GM20431 (cell line): ENCODE results near the gene N4BP2.
"Not testable (repeated sequence)": the region's sequence is repeated elsewhere in the genome, so short reads cannot be mapped to it uniquely, and the experiment has no call there.

ENCODE experiments used
- in situ Hi-C: fragments of 300-500 bp; cut with MseI, MboI; formaldehyde crosslinking; loops from one replicate; pipeline ENCODE4 v1.15.0; 2020; ENCODE audit warnings: low sequenced_read_pairs; ENCODE audit not compliant: unreplicated experiment

N4BP2 gene

DNA sequence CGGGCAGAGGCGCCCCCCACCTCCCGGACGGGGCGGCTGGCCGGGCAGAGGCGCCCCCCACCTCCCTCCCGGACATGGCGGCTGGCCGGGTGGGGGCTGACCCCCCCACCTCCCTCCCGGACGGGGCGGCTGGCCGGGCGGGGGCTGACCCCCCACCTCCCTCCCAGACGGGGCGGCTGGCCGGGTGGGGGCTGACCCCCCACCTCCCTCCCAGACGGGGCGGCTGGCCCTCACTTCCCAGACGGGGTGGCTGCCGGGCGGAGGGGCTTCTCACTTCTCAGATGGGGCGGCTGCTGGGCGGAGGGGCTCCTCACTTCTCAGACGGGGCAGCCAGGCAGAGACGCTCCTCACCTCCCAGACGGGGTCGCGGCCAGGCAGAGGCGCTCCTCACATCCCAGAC lies 90.8 kb downstream of the N4BP2 start:
- in situ Hi-C loops, result not testable (repeated sequence)

GRCh38 chr4:40149960-40150385 lies 93.3 kb downstream of the N4BP2 start:
- in situ Hi-C loops, result loop anchor here (25.0 kb wide), 1 partner anchor 162 kb away; no protein-coding TSS in a partner anchor

DNA sequence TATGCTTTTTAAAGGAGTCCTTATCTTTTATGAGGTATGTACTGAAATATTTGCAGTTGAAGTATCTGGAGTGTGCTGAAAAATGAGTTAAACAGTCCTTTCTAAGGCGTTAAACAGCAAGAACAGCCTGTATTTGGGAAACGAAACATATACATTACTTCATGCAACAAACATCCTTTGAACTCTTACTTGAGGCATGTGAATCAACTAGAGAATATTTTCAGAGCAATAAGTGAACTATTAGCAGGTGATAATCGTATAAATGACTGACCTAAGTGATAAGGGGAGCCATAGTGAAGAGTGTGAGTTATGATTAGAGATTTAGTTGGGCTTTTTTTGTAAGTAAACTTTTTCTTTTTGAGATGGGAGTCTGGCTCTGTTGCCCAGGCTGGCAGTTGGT lies 94.3 kb downstream of the N4BP2 start:
- in situ Hi-C loops, result loop anchor here (25.0 kb wide), 1 partner anchor 161 kb away; no protein-coding TSS in a partner anchor

- in situ Hi-C loops, result loop anchor here (25.0 kb wide), 1 partner anchor 160 kb away; no protein-coding TSS in a partner anchor
Observed at GRCh38 chr4:40152637-40153036, 96.0 kb downstream of the N4BP2 start.

- in situ Hi-C loops, result loop anchor here (25.0 kb wide), 1 partner anchor 155 kb away; no protein-coding TSS in a partner anchor
Observed at GRCh38 chr4:40157436-40157835, 100.8 kb downstream of the N4BP2 start.

DNA sequence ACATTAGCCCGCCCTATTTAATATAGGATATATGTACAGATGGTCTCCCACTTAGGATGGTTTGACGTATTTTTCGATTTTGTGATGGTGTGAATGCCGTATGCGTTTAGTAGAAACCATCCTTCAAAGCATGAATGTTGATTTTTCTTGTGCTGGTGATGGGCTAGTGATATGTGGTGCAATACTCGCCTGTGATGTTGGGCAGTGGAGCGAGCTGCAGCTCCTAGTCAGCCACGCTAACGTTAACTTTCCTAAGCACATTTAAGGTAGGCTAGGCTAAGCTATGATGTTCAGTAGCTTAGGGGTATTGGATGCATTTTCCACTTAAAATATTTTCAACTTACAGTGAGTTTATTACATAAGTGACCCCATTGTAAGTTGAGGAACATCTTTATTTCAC lies 103.6 kb downstream of the N4BP2 start:
- in situ Hi-C loops, result loop anchor here (25.0 kb wide), 1 partner anchor 152 kb away; no protein-coding TSS in a partner anchor

DNA sequence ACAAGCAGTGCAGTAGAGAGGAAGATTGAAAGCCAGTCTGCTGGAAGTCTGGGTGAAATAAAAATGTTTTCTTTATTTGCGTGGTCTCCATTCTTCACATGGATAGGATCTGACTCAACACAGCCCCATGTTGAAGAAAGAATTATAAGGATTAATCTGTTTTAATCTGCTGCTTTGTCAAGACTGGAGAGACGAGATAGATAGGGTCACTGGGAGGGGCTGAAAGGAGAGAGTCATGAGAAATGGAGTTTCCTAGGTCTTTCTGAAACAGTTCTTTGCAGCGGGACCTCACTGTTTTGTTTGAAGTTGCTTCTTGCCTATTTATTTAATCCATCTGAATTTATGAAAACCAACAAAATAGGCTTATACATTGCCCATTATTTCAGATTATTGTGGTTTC lies 107.8 kb downstream of the N4BP2 start:
- in situ Hi-C loops, result loop anchor here (25.0 kb wide), 1 partner anchor 148 kb away; no protein-coding TSS in a partner anchor

DNA sequence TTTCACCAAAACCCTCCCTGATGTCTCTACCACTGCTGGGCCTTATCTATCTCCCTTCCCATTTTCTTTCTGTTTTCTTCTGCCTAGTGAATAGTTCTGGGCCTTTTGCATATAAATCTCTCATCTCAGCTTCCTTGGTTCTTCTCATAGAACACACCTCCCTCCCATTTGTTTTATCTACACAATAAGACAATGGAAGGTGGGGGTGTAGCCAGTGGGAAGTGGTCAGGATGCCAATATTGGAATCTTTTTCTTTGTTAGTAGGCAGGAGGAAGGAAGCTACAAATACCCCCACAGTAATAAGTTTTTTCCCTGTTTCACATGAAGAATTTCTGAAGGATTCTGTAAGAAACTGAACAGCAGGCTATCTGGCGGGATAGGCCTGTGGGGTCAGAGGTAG lies 109.3 kb downstream of the N4BP2 start:
- in situ Hi-C loops, result loop anchor here (25.0 kb wide), 1 partner anchor 146 kb away; no protein-coding TSS in a partner anchor

DNA sequence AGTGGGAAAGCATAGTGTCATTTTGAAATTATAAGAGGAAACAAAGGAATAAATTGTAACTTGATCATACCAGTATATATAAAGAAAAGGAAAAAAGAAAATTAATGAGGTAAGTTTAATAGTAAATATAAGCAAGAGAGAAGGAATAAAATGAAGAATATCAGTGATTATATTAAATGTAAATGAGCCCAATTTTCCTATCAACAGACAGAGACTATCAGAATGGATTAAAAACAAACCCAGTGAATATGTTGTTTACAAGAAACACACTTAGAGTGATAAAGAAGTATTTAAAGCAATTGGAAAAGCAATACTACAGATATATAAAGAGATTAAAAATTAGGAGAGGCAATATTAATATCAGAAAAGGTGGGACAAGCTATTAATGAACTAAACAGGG lies 111.4 kb downstream of the N4BP2 start:
- in situ Hi-C loops, result loop anchor here (25.0 kb wide), 1 partner anchor 144 kb away; no protein-coding TSS in a partner anchor

GRCh38 chr4:40170588-40170987 lies 113.9 kb downstream of the N4BP2 start:
- in situ Hi-C loops, result loop anchor here (25.0 kb wide), 1 partner anchor 142 kb away; no protein-coding TSS in a partner anchor

DNA sequence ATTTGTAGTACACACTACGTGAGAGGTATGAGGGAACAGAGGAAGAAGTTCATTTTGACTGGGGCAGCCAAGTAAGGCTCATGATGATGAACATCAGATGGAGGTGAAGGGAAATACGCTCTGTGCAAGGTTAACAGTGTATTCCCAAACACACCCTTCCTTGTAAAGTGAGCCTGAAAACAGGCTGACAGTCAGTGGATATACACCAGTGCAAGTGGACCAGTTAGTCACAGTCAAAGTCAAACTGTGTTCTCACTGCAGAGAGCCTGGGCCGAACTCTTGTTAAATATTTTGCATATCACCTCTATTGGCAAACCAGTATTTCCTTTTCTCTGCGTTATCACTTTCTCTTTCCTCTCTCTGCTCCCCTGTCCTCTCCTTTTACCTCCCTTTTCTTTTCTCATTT lies 116.8 kb downstream of the N4BP2 start:
- in situ Hi-C loops, result loop anchor here (25.0 kb wide), 1 partner anchor 139 kb away; no protein-coding TSS in a partner anchor

GRCh38 chr4:40176602-40177001 lies 120.0 kb downstream of the N4BP2 start:
- in situ Hi-C loops, result no loop called here

GRCh38 chr4:40177591-40177990 lies 120.9 kb downstream of the N4BP2 start:
- in situ Hi-C loops, result no loop called here

GRCh38 chr4:40178672-40179071 lies 122.0 kb downstream of the N4BP2 start:
- in situ Hi-C loops, result no loop called here

DNA sequence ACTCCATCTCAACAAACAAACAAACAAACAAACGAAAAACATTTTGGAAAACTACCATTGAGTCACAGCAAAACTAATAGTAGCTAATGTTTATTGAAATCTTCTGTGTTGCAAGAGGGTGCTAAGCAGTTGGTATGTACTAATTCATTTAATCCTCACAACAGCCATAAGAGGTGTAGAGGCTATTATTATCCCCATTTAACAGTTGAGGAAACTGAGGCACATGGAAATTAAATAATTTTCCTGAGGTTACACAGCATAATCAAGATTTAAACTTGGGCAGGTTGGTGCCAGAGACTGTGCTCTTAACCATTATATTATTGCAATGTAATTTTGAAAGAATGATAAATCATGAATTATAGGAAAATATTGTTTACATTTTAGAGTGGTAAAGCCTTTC lies 122.7 kb downstream of the N4BP2 start:
- in situ Hi-C loops, result no loop called here

DNA sequence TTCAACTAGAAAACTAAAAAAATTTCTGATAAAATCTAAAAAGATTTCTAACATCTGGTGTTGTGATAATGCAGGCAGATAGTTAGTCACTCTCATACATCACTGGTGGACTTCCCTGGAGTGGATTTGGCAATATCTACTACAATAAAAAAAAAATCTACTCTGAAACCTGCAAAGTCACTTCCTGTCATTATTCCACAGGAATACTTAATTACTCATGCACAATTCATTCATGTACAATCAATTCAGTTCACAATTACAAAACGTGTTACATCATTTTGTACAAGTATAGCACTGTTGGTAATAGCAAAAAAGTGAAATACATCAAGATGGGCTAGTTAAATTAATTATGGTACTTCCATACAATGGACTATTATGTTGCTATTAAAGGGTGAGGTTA lies 123.7 kb downstream of the N4BP2 start:
- in situ Hi-C loops, result no loop called here

DNA sequence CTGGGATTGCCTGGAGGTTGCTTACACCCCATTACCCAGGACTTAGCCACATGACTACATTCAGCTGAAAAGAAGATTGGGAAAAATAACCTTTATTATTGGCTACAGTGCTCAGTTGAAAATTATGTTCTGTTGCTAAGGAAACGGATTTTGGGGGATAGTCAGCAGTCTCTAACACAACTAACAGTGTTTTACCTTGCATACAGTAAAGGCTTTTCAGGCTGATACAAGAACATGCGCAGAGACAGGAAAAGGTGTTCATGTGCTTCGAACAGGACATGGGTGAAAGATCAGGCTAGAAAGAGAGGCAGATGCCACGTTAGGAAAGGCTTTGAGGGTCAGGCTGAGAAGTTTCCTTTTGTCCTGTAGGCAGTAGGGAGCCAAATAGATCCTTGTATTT lies 125.4 kb downstream of the N4BP2 start:
- in situ Hi-C loops, result no loop called here

DNA sequence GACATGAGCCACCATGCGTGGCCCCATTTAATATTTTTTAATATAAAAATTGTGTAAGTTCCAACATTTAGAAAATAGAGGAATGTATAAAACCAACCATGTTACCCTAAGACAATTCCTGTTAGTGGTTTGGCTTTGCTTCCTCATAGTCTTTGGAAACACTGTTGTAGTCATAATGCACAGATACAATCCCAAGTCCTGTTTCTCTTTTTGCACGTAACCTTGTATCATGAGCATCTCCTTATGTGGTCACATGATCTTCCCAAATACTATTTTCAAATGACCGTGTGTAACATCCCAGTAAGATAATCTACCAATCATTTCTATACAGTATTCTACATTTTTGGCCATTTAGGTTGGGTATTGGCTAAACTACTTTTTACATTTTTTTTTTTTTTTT lies 126.3 kb downstream of the N4BP2 start:
- in situ Hi-C loops, result no loop called here

GRCh38 chr4:40183615-40184411 lies 127.2 kb downstream of the N4BP2 start:
- in situ Hi-C loops, result no loop called here

DNA sequence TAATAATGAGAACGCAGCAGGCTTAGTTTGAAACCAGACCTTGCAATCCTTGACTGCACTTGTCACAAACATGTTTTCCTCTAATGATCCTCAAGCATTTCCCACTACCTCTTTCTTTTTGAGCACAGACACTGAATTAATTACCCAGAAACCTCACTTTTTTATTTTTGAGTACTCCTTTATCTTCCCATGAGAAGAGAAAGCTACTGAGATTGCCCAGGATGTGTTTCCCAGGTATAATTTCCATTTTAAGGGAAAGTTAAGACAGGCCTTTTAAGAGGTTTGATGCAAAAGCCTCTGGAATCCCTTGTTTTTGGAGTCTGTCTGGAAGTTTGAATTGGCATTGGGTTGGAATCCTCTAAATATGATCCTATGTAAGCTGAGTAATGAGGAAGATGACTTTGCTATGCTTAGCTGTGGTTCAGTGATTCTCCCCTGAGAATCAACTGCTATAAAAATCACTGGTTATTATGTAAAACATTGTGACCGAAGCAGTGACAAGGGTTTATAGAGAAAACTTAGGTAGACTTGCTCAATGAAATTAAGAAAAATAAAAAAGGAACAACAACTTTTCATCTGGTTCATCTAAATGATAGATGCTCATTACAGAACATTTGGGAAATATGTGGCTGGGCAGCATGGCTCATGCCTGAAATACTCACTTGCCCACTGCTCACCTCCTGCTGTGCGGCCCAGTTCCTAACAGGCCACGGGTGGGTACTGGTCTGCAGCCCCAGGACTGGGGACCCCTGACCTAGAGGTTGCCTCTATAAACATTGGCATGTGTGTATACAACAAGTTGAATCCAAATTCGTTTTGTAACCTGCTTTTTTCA lies 129.4 kb downstream of the N4BP2 start:
- in situ Hi-C loops, result no loop called here

- in situ Hi-C loops, result no loop called here
Observed at GRCh38 chr4:40186665-40187014, 130.0 kb downstream of the N4BP2 start.
